Fibroblast of skin of left quadriceps (primary cell): ENCODE data around the gene KCNK4.
"Not testable (repeated sequence)": the region's sequence is repeated elsewhere in the genome, so short reads cannot be mapped to it uniquely, and the experiment has no call there.

Experiments
- DNase-seq, 2 experiments: peaks; one replicate each; pipeline ENCODE4 v3.0.0-alpha.2; 2013; ENCODE audit warnings: low read depth in 2 of 2

Gene KCNK4

DNA sequence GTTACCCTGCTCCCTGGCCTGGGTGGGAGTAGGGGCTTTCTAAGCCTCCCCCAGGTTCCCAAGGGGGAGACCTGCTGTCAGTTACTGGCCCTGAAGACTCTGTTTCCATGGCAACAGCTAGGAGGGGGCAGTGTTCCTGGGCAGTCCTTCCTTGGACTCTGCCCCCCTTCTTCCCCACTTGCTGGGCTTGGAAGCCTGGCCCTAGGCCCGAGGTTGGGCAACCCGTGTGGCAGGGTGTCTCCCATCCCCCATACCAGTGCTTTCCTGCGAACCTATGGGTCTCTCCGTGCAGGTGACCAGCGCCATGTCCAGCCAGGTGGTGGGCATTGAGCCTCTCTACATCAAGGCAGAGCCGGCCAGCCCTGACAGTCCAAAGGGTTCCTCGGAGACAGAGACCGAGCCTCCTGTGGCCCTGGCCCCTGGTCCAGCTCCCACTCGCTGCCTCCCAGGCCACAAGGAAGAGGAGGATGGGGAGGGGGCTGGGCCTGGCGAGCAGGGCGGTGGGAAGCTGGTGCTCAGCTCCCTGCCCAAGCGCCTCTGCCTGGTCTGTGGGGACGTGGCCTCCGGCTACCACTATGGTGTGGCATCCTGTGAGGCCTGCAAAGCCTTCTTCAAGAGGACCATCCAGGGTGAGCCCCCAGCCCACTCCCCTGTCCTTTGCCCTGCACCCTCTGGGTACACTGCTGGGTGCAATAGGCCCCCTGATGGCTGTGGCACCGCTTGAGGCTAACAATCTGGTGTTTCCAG, 15.9 kb downstream of the KCNK4 start:
- DNase-seq, result no peak

DNA sequence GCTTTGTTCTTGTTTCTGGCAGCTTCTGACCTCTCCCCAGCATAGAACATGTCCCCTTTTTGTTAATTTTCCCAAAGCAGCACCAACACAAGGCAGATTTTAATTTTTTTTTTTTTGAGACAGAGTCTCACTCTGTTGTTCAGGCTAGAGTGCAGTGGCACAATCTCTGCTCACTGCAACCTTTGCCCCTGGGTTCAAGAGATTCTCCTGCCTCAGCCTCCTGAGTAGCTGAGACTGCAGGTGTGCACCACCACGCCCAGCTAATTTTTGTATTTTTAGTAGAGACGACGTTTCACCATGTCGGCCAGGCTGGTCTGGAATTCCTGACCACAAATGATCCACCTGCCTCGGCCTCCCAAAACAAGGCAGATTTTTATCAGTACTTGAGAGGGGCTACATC, 16.7 kb downstream of the KCNK4 start:
- DNase-seq, result not testable (repeated sequence)

DNA sequence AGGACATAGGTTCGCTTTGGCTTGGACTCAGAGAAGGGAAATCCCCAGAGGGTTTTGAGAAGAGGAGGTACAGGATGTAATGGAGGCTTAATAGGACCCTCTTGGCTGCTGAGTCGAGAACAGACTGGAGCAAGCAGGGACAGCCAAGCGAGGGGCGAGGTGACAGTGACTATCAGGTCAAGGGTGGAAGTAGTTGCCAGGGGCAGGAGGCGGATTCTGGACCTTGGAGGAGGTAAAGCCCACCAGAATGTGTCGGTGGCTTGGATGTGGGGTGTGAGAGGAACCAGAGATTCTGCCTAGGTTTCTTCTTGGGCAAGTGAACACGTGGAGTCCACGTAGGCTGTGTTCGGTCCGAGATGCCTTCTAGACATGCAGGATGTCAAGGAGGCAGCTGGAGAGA, 21.8 kb downstream of the KCNK4 start:
- DNase-seq, result no peak

DNA sequence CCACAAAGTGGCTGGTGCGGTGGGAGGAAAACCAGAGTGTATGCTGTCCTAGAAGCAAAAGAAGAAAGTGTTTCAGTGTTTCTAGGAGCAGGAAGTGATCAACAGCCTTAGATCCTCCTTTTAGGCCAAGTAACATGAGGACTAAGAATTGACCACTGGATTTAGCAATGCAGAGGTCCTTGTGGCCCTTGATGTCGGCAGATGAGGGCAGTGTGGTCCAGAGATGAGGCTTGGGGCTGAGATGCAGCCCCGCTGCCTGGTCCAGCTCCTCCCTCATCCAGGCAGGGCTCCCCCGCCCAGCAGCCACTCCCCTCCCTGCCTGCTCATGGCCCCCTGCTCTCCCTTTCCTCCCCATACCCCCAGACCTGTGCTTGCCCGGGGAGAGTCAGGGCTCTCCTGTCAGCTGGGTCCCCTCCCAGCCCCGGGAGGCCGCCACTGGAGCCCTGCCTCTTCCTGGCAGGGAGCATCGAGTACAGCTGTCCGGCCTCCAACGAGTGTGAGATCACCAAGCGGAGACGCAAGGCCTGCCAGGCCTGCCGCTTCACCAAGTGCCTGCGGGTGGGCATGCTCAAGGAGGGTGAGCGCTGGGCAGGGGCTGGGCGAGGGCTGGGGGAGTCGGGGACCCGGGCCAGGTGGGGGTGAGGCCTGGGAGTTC, 22.5 kb downstream of the KCNK4 start:
- DNase-seq, result no peak

DNA sequence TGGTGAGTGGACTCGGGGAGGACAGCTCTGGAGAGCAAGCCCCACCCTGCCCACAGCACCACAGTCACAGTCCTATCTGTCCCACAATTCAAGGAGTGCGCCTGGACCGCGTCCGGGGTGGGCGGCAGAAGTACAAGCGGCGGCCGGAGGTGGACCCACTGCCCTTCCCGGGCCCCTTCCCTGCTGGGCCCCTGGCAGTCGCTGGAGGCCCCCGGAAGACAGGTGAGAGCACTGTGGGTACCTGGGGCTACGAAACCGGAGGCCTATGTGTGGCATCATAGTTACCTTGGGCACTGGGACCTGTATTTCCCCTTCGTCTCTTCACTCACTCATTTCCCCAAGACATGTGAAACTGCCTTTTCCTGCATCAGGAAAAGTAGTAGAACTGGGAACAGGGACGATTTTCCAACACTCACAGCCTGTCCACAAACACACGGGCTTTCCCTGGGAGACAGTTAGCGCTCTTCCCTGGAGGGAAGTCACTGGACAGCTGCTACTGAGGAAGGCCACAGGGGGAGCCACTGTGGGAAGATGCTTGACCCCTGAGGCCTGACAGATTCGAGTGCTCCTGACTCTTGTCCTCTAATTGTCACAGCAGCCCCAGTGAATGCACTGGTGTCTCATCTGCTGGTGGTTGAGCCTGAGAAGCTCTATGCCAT, 23.2 kb downstream of the KCNK4 start:
- no peak for DNase-seq

DNA sequence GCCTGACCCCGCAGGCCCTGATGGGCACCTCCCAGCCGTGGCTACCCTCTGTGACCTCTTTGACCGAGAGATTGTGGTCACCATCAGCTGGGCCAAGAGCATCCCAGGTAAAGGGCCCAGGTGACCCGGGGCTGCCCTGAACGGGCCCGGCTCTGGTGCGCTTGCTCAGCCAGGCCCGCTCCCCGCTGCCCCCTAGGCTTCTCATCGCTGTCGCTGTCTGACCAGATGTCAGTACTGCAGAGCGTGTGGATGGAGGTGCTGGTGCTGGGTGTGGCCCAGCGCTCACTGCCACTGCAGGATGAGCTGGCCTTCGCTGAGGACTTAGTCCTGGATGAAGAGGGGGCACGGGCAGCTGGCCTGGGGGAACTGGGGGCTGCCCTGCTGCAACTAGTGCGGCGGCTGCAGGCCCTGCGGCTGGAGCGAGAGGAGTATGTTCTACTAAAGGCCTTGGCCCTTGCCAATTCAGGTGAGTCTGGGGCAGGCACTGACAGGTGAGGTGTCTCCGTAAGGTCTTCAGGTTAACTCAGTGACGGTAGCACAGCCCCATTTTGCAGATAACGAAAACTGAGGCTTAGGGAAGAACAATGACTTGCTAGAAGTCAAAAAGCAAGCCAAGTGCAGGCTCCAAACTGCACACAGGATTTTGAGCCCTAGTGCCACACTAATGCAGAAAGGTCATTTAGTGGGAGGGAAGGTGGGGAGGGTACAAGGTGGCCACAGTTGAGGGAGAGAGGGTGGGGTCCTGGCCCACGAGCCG, 23.9 kb downstream of the KCNK4 start:
- DNase-seq, result no peak

DNA sequence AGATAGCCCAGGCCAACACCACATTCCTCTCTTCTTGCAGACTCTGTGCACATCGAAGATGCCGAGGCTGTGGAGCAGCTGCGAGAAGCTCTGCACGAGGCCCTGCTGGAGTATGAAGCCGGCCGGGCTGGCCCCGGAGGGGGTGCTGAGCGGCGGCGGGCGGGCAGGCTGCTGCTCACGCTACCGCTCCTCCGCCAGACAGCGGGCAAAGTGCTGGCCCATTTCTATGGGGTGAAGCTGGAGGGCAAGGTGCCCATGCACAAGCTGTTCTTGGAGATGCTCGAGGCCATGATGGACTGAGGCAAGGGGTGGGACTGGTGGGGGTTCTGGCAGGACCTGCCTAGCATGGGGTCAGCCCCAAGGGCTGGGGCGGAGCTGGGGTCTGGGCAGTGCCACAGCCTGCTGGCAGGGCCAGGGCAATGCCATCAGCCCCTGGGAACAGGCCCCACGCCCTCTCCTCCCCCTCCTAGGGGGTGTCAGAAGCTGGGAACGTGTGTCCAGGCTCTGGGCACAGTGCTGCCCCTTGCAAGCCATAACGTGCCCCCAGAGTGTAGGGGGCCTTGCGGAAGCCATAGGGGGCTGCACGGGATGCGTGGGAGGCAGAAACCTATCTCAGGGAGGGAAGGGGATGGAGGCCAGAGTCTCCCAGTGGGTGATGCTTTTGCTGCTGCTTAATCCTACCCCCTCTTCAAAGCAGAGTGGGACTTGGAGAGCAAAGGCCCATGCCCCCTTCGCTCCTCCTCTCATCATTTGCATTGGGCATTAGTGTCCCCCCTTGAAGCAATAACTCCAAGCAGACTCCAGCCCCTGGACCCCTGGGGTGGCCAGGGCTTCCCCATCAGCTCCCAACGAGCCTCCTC, 24.8 kb downstream of the KCNK4 start:
- not testable (repeated sequence) for DNase-seq

DNA sequence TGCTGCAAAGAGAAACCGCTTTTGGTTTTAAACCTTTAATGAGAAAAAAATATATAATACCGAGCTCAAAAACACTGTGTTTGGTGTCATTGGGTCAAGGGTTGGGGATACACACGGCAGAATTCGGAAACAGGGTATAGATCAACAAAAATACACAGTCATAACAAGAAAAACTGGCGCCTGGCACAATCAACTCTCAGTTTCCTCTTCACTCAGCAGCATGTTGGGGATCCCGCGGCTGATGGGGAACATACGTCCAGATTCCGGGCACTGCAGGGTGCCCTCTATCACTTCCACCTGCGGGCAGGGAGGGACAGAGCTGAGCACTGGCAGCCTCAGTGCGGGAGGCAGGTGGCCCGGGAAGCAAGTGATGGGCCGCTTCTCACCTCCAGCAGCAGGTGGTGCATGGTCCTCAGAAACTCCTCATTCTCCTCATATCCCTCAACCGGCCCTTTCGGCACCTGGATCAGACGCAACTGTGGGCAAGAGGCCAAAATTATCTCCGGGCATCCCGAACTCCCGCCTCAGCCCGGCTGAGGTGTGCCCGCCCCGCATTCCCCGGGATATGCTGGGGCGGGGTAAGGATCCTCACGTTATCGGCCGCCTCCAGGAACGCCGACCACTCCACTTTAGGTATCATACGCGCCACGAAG, 25.7 kb downstream of the KCNK4 start:
- no peak for DNase-seq

DNA sequence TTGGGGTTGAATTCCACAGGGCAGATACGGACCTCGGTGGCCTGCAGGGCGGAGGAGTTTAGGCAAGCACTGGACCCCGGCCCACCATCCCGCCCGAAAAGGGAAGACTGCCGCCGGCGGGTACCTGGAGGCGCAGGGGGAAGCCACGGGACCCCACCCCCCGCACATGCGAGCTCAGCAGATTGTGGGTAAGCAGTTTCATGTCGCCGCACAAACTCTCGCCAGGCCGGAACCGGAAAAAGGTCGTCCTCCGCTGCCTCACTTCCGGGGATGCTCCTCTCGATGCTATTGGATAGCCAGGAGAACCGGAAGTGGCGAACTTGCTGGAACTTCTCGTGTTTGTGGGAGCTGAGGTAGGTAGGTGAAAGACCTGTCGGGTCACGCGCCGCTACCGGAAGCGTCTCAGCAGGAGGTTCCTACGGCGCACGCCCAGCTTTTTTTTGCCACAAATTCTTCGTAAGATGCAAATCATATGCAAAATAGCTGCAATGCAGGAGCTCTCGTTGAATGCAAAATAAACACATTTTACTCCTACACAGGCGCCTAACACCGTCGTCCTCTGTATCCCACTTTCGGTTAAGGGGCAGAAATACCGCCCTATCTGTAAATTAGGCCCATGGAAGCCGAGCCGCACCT, 26.3 kb downstream of the KCNK4 start, which contains the start of gene TRMT112:
TRMT112 (minus strand) TSS at position 235 of the 636 bp plus-strand sequence; CDS start at position 202, 33 bp downstream.
- peak; percentile 90 for DNase-seq

DNA sequence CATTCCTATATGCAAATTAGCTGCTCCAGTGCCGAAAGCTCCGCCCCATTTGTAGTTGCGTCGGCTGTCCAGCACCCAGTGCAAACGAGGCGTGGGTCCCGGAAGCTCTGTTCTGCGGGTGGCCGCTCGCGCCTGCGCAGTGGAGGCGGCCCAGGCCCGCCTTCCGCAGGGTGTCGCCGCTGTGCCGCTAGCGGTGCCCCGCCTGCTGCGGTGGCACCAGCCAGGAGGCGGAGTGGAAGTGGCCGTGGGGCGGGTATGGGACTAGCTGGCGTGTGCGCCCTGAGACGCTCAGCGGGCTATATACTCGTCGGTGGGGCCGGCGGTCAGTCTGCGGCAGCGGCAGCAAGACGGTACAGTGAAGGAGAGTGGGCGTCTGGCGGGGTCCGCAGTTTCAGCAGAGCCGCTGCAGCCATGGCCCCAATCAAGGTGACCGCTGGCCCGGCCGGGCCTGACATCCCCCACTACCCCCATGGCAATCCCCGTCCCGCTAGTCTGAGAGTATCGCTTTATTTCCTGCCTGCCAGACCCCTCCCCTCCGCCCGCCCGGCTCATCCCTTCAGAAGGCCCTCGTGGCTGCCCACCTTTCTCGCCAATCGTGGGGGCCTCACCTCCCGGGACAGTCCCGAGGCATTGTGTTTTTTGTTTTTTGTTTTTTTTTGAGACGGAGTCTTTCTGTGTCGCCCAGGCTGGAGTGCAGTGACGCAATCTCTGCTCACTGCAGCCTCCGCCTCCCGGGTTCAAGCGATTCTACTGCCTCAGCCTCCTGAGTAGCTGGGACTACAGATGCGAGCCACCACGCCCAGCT, 27.1 kb downstream of the KCNK4 start, which contains the start of gene PRDX5:
PRDX5 (plus strand) TSS at position 161 of the 805 bp plus-strand sequence; CDS start at position 256, 95 bp downstream.
- DNase-seq, result peak; percentile 87 to 88

DNA sequence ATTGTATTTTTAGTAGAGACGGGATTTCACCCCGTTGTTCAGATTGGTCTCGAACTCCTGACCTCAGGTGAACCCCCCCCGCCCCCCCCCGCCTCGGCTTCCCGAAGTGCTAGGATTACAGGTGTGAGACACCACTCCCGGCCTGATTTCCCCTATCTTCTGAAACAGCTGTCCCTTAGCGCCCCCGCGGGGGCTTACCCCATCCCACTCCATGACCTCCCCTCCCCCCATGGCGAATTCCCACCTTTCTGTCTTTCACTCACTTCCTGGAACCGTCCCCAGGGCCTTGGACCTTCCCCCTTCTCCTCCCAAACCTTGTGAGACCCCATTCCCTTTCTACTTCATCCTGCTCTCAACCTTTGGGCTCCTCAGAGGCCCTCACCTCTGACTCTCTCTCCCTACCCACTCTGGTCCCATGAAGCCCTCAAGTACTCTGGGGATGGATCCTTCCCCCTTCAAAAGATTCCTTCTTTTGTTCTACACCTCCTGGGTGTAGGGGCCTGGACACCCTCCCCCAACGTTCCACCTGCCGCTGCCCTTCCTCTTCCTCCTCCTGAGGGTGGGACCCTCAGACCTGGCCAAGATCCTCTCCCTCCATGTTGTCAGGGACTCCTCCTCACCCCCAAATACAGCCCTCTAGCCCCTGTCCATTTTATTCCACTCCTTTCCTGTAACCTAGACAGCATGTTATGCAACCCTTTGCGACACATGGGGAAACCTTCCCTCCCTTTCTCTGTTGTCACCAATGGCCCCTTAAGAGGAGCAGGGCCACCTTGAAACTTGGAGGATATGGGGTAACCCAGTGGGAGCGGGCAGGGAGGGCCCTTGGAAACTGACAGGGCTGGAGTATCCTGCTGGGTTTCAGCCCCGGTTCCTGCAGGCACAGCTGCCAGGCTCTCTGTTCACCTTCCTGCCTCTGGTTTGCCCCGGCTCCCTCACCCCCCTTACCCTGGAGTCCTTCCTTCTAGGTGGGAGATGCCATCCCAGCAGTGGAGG, 28.0 kb downstream of the KCNK4 start:
- DNase-seq, result no peak

DNA sequence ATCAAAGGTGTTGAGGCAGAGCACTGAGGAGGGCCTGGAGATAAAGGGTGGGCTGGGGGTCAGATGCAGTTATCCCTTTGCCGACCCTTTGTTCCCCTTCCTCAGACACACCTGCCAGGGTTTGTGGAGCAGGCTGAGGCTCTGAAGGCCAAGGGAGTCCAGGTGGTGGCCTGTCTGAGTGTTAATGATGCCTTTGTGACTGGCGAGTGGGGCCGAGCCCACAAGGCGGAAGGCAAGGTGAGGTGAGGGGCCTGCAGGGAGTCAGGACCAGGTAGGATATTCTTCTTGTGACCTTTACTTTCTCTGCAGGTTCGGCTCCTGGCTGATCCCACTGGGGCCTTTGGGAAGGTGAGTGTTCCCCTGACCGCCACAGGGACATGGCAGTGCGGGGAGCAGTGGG, 29.5 kb downstream of the KCNK4 start:
- no peak for DNase-seq

DNA sequence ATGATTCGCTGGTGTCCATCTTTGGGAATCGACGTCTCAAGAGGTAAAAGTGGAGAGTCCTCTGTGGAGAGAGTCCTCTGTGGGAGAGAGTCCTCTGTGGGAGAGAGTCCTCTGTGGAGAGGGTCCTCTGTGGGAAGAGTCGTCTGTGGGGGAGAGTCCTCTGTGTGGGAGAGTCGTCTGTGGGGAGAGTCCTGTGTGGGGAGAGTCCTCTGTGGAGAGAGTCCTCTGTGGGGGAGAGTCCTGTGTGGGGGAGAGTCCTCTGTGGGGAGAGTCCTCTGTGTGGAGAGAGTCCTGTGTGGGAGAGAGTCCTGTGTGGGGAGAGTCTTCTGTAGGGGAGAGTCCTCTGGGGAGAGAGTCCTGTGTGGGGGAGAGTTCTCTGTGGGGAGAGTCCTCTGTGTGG, 29.9 kb downstream of the KCNK4 start:
- no peak for DNase-seq

DNA sequence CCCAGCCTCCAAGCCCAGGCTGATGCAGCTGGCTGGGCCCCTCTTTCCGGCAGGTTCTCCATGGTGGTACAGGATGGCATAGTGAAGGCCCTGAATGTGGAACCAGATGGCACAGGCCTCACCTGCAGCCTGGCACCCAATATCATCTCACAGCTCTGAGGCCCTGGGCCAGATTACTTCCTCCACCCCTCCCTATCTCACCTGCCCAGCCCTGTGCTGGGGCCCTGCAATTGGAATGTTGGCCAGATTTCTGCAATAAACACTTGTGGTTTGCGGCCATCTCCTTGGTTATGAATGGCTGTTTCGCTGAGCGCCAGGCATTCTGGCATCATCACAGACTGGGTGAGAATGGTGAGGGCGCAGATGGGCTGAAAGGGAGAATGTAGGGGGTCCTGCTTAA, 30.4 kb downstream of the KCNK4 start:
- DNase-seq, result no peak

DNA sequence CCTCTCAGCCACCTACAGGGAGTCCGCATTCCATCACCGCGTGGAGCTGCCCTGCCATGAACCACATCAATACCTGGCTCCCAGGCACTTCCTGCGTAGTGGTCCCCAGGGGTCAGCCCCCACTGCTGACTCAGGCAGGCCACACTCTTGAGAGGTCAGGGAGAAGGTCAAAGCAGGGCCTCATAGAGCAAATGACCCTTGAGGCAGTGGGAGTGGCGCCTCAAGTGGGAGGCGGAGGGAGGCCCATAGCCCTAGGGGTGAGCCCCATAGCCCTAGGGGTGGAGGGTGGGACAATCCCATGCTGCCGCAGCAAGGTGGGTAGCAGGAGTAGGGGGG, 31.8 kb downstream of the KCNK4 start:
- DNase-seq, result no peak

DNA sequence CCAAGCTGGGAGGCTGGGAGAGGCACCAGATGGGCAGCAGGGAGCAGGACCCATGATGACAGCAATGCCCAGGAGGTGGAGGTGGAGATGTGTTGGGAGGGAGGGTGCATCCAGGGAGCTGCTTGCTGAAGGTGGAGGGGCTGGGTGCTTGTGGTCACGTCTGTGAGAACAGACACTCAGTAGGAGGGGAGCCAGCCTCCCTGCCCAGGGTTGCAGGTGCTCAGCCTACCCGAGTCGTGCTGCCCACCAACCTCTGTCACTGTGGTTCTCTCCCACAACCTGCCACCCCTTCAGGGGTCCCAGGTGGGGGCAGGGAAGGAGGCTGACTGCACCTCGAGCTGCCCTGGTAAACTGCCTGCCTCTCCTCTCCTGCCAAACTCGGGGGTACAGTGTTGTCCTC, 32.3 kb downstream of the KCNK4 start:
- DNase-seq, result no peak

DNA sequence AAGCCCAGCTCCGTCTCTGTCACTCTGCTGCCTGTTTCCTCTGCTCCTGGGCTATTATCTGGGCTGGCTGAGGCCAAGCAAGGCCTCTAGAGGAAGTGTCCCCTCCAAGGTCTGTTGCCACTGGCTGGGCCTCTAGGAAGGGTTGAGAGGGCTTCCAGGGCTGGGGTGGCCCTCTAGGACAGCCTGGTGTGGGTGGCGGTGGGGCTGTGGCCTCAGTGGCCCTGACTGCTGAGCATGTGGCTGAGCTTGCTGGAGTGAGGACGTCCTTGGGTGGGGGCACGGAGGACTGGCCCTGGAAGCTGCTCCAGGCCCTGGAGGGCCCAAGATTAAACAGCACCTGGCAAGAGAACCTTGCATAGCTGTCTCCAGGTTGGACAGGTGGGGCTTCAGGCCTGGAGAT, 32.9 kb downstream of the KCNK4 start:
- DNase-seq, result not testable (repeated sequence)
